Endothelial cell of umbilical vein (primary cell): Measurements from ENCODE around the gene FMNL2. TPM values are rescaled to one million over a fixed set of nuclear protein-coding genes. Genes with fewer than 3 reads are reported as not detected.

Experiments used
- BruUV-seq: library from RNA; stranded (reverse); fragments of 400-500 nt; replicated peaks from 2 replicates; lab custom pipeline; 2021; lab: Mats Ljungman, UMichigan
- CTCF ChIA-PET: fragments of 300-600, 350-600 bp; sonication (Branson Sonifier 250); formaldehyde crosslinking; loops from one replicate; lab custom pipeline; 2021; ENCODE audit warnings: antibody characterized with exemption, inconsistent platforms; lab: Charles Lee
- POLR2A ChIA-PET: fragments of 300-600, 350-600 bp; sonication (Branson Sonifier 250); formaldehyde crosslinking; loops from one replicate; lab custom pipeline; 2021; ENCODE audit warnings: antibody characterized with exemption, inconsistent platforms; lab: Charles Lee
- DNase-seq: peaks from one replicate; pipeline ENCODE4 v3.0.0-alpha.2; 2011; ENCODE audit warnings: low read depth, low spot score
- FAIRE-seq: peaks from 2 replicates; lab custom pipeline; 2011; peaks lifted over from hg19 to GRCh38; lab: Jason Lieb, UNC
- H2AFZ ChIP-seq: 2 replicates; pipeline ENCODE4 v1.6.0; 2012; ENCODE audit warnings: low read depth, low read length, control low read depth, inconsistent platforms
- H3K27ac ChIP-seq: 2 replicates; pipeline ENCODE4 v1.5.1; 2011; ENCODE audit warnings: low read depth, mild to moderate bottlenecking, control low read depth, low read length, moderate library complexity; ENCODE audit not compliant: insufficient read depth
- H3K27me3 ChIP-seq, 2 experiments: 2 replicates each; pipeline versions ENCODE4 v1.6.0 to v1.6.1; 2011; ENCODE audit warnings: low read length in 2 of 2, mixed read lengths in 1 of 2; ENCODE audit not compliant: control insufficient read depth in 2 of 2, insufficient read depth in 2 of 2
- H3K36me3 ChIP-seq, 2 experiments: 2 replicates in 1 of 2; 3 replicates in 1 of 2; pipeline ENCODE4 v1.5.1; 2011; ENCODE audit warnings: low read length in 2 of 2, mild to moderate bottlenecking in 1 of 2, moderate library complexity in 1 of 2; ENCODE audit not compliant: control insufficient read depth in 2 of 2, insufficient read depth in 2 of 2; ENCODE audit errors: extremely low read depth in 1 of 2
- H3K4me1 ChIP-seq: 3 replicates; pipeline ENCODE4 v1.5.1; 2011; ENCODE audit warnings: mild to moderate bottlenecking, low read length; ENCODE audit not compliant: control insufficient read depth, insufficient read depth; ENCODE audit errors: extremely low read depth
- H3K4me2 ChIP-seq: 2 replicates; pipeline ENCODE4 v1.6.1; 2011; ENCODE audit warnings: low read length, control low read depth, mixed read lengths; ENCODE audit not compliant: insufficient read depth
- H3K4me3 ChIP-seq, 3 experiments: fragments of 200-600 bp in 1 of 3; sonication (generic), shearing (Covaris generic) in 1 of 3; replicated peaks in 1 of 3; 2 replicates each; pipeline ENCODE4 v1.5.1; 2011 to 2016; ENCODE audit warnings: control low read depth in 3 of 3, low read length in 3 of 3, mild to moderate bottlenecking in 2 of 3, inconsistent platforms in 1 of 3, low read depth in 1 of 3, moderate library complexity in 1 of 3; ENCODE audit not compliant: insufficient read depth in 1 of 3
- H3K79me2 ChIP-seq: 2 replicates; pipeline ENCODE4 v1.6.0; 2012; ENCODE audit warnings: low read length, inconsistent platforms; ENCODE audit not compliant: control insufficient read depth, insufficient read depth
- H3K9ac ChIP-seq: replicated peaks from 2 replicates; pipeline ENCODE3; 2011; ENCODE audit warnings: low read length, control low read depth; ENCODE audit not compliant: insufficient read depth; ENCODE audit errors: extremely low read depth
- H3K9me1 ChIP-seq: replicated peaks from 3 replicates; pipeline ENCODE4 v1.6.0; 2011; ENCODE audit warnings: mild to moderate bottlenecking, low read length; ENCODE audit not compliant: control insufficient read depth, insufficient read depth; ENCODE audit errors: extremely low read depth
- H3K9me3 ChIP-seq: replicated peaks from 2 replicates; pipeline ENCODE4 v1.5.1; 2012; ENCODE audit warnings: low read length, inconsistent platforms; ENCODE audit not compliant: control insufficient read depth, insufficient read depth
- H4K20me1 ChIP-seq: replicated peaks from 2 replicates; pipeline ENCODE3; 2011; ENCODE audit warnings: mild to moderate bottlenecking, low read length; ENCODE audit not compliant: control insufficient read depth, insufficient read depth; ENCODE audit errors: extremely low read depth
- CTCF ChIP-seq, 2 donors: IDR thresholded peaks; 1 replicate in 1 of 2; 2 replicates in 1 of 2; pipeline ENCODE4 v1.5.1; 2011; ENCODE audit warnings: low read length in 2 of 2, mild to moderate bottlenecking in 2 of 2, moderate library complexity in 2 of 2, control low read depth in 1 of 2, inconsistent platforms in 1 of 2, low read depth in 1 of 2; ENCODE audit not compliant: insufficient read depth in 1 of 2; ENCODE audit errors: extremely low read depth in 1 of 2
- EZH2 ChIP-seq: IDR thresholded peaks from 2 replicates; pipeline ENCODE4 v1.6.1; 2012; ENCODE audit warnings: borderline replicate concordance, low read depth, mild to moderate bottlenecking, moderate library complexity, low read length, inconsistent platforms; ENCODE audit not compliant: severe bottlenecking
- FOS ChIP-seq: IDR thresholded peaks from 2 replicates; pipeline ENCODE4 v1.6.1; 2011; ENCODE audit warnings: mild to moderate bottlenecking, low read length, moderate library complexity, borderline replicate concordance; ENCODE audit not compliant: insufficient read depth
- MYC ChIP-seq: IDR thresholded peaks from one replicate; pipeline ENCODE4 v1.6.1; 2011; ENCODE audit warnings: mild to moderate bottlenecking, low read depth, low read length
- POLR2AphosphoS5 ChIP-seq: IDR thresholded peaks from 2 replicates; pipeline ENCODE4 v1.6.1; 2012; ENCODE audit warnings: low read depth, mild to moderate bottlenecking, control low read depth, low read length, moderate library complexity; ENCODE audit not compliant: insufficient read depth
- dilution Hi-C: fragments of 300-500 bp; cut with MboI; formaldehyde crosslinking; loops from one replicate; pipeline ENCODE4 v1.15.0; 2019; ENCODE audit warnings: low sequenced_read_pairs; ENCODE audit not compliant: extremely low pct_ligation_motif_present
- intact Hi-C: fragments of 100-400 bp; cut with micrococcal nuclease; formaldehyde crosslinking; loops from one replicate; pipeline ENCODE4 v1.10.0; 2022
- polyA plus RNA-seq, 4 experiments: library from polyadenylated mRNA; depleted of rRNA in 3 of 4; stranded (reverse) in 3 of 4; unstranded in 1 of 4; fragments of >200 nt; gene quantifications; 2 replicates each; pipeline versions ENCODE4 v1.2.1 to v1.2.3, GENCODE V29; 2011 to 2012; ENCODE audit warnings: missing spikeins in 1 of 4
- total RNA-seq: library from RNA; stranded (reverse); gene quantifications from 2 replicates; pipeline ENCODE4 v1.2.3, GENCODE V29; 2021

The FMNL2 gene
- total and polyA plus RNA-seq, 2 donors (not counting 3 experiments of a cell fraction or from before 2014, with no cell fraction given), result 8.3 to 28.0 TPM

- no peak for DNase-seq
- H2AFZ ChIP-seq, result no peak overlapping the region
- ChIA-PET POLR2A (no interaction called here), CTCF (no interaction called here)
- H3K4me3 ChIP-seq, result no peak overlapping the region
- no peak for FAIRE-seq
- peaks cover 0 to 3% of the 10 kb centered on the region in 2 experiments for H3K36me3 ChIP-seq
- no peaks in the 10 kb centered on the region for H4K20me1 ChIP-seq
- no peaks in the 10 kb centered on the region for H3K27me3 ChIP-seq
- H3K27ac ChIP-seq, result no peak overlapping the region
- no TSS peak for BruUV-seq
- peaks cover 12% of the 10 kb centered on the region for H3K4me1 ChIP-seq
- H3K9me3 ChIP-seq, result no peaks in the 10 kb centered on the region
- no peaks in the 10 kb centered on the region for H3K79me2 ChIP-seq
- no peak for TF ChIP-seq CTCF (IDR thresholded peaks at IDR 0.05; ENCODE audit: extremely low read depth in 1 of 2, insufficient read depth in 1 of 2, low read depth in 1 of 2, low read length in 2 of 2)
- TF ChIP-seq EZH2, result no peak
- TF ChIP-seq FOS, result no peak
- TF ChIP-seq MYC, result no peak
- no peak overlapping the region for H3K9ac ChIP-seq
- H3K4me2 ChIP-seq, result no peak overlapping the region
- intact Hi-C loops (no loop called here), dilution Hi-C loops (no loop called here)
- no peaks in the 10 kb centered on the region for H3K9me1 ChIP-seq
Observed at GRCh38 chr2:152607793-152608300, 272.9 kb downstream of the FMNL2 start.

GRCh38 chr2:152609154-152609553 lies 274.2 kb downstream of the FMNL2 start:
- BruUV-seq, result no TSS peak

More at GRCh38 chr2:152609154-152609553, 274.2 kb downstream of the FMNL2 start:
- Histone ChIP-seq H3K36me3 (peaks cover 0 to 3% of the 10 kb centered on the region in 2 experiments), H3K4me2 (no peak overlapping the region), H3K9ac (no peak overlapping the region), H2AFZ (no peak overlapping the region), H3K27me3 (no peaks in the 10 kb centered on the region), H3K27ac (no peak overlapping the region), H3K79me2 (no peaks in the 10 kb centered on the region), H4K20me1 (no peaks in the 10 kb centered on the region), H3K4me3 (no peak overlapping the region), H3K9me3 (no peaks in the 10 kb centered on the region), H3K4me1 (peaks cover 15% of the 10 kb centered on the region), H3K9me1 (no peaks in the 10 kb centered on the region)
- ChIA-PET CTCF (no interaction called here), POLR2A (no interaction called here)
- DNase-seq (no peak), FAIRE-seq (no peak)
- no peak for TF ChIP-seq MYC
- no peak for TF ChIP-seq FOS
- no peak for TF ChIP-seq POLR2AphosphoS5
- dilution Hi-C loops, result no loop called here
- intact Hi-C loops, result no loop called here
